WTC11 (cell line): ENCODE measurements around the gene PARL. TPM values are rescaled to one million over a fixed set of nuclear protein-coding genes. Genes with fewer than 3 reads are reported as not detected.

Source experiments
- ATAC-seq: fragments of 200-7000 bp; cut with Tn5 transposase; 2 replicates; pipeline ENCODE4 v1.10.0; 2021; ENCODE audit warnings: mild to moderate bottlenecking, moderate library complexity
- CTCF ChIA-PET: fragments of 300-600 bp; sonication (Branson Sonifier 250); formaldehyde crosslinking; loops from one replicate; lab custom pipeline; 2021; ENCODE audit warnings: antibody characterized with exemption; lab: Charles Lee
- POLR2A ChIA-PET: fragments of 350-600 bp; sonication (Branson Sonifier 250); formaldehyde crosslinking; loops from one replicate; lab custom pipeline; 2021; ENCODE audit warnings: antibody characterized with exemption; lab: Charles Lee
- DNase-seq: peaks from one replicate; pipeline ENCODE4 v3.0.0; 2021; ENCODE audit warnings: low spot score
- H3K27ac Mint-ChIP-seq: 2 replicates; pipeline ENCODE4 v1.8.0; 2021; ENCODE audit warnings: mixed read lengths
- H3K27me3 Mint-ChIP-seq: 2 replicates; pipeline ENCODE4 v1.8.0; 2021; ENCODE audit warnings: low read depth, mild to moderate bottlenecking, moderate library complexity, mixed read lengths
- H3K36me3 Mint-ChIP-seq: 2 replicates; pipeline ENCODE4 v1.8.0; 2021; ENCODE audit warnings: mixed read lengths
- H3K4me1 Mint-ChIP-seq: 2 replicates; pipeline ENCODE4 v1.8.0; 2022; ENCODE audit warnings: mixed read lengths
- H3K4me3 Mint-ChIP-seq: 2 replicates; pipeline ENCODE4 v1.8.0; 2021; ENCODE audit warnings: mild to moderate bottlenecking, moderate library complexity, mixed read lengths
- H3K9me3 Mint-ChIP-seq: 2 replicates; pipeline ENCODE4 v1.8.0; 2021; ENCODE audit warnings: mixed read lengths
- ATF6 ChIP-seq: sonication (generic); formaldehyde crosslinking; IDR thresholded peaks from 2 replicates; pipeline ENCODE4 v1.8.1; 2023; ENCODE audit warnings: mild to moderate bottlenecking, missing genetic modification reagents
- CREB1 ChIP-seq: sonication (generic); formaldehyde crosslinking; IDR thresholded peaks from 2 replicates; pipeline ENCODE4 v1.8.0; 2023; ENCODE audit warnings: mild to moderate bottlenecking, missing genetic modification reagents
- E2F1 ChIP-seq: sonication (generic); formaldehyde crosslinking; IDR thresholded peaks from 2 replicates; pipeline ENCODE4 v1.8.0; 2022; ENCODE audit warnings: mild to moderate bottlenecking, missing genetic modification reagents
- FOXK1 ChIP-seq: sonication (generic); formaldehyde crosslinking; IDR thresholded peaks from 2 replicates; pipeline ENCODE4 v1.8.0; 2022; ENCODE audit warnings: mild to moderate bottlenecking, moderate library complexity, missing genetic modification reagents
- IRF2 ChIP-seq: sonication (generic); formaldehyde crosslinking; IDR thresholded peaks from 2 replicates; pipeline ENCODE4 v1.8.0; 2022; ENCODE audit warnings: low read depth, missing genetic modification reagents, borderline replicate concordance
- MAX ChIP-seq: sonication (generic); formaldehyde crosslinking; IDR thresholded peaks from 2 replicates; pipeline ENCODE4 v1.8.0; 2022; ENCODE audit warnings: mild to moderate bottlenecking, missing genetic modification reagents
- PRDM15 ChIP-seq: sonication (generic); formaldehyde crosslinking; IDR thresholded peaks from 2 replicates; pipeline ENCODE4 v1.8.0; 2022; ENCODE audit warnings: missing genetic modification reagents
- PRRX2 ChIP-seq: fragments of 250-450 bp; sonication (Bioruptor Pico); IDR thresholded peaks from 2 replicates; pipeline ENCODE4 v1.8.0; 2021; ENCODE audit warnings: mild to moderate bottlenecking
- RORB ChIP-seq: fragments of 250-450 bp; sonication (Bioruptor Pico); IDR thresholded peaks from 2 replicates; pipeline ENCODE4 v1.9.0; 2021; ENCODE audit warnings: mild to moderate bottlenecking
- SMAD4 ChIP-seq: sonication (generic); formaldehyde crosslinking; IDR thresholded peaks from 2 replicates; pipeline ENCODE4 v1.8.0; 2022; ENCODE audit warnings: mild to moderate bottlenecking, missing genetic modification reagents
- TEAD1 ChIP-seq: sonication (generic); formaldehyde crosslinking; IDR thresholded peaks from 2 replicates; pipeline ENCODE4 v1.8.0; 2022; ENCODE audit warnings: mild to moderate bottlenecking, missing genetic modification reagents
- ZNF219 ChIP-seq: sonication (generic); formaldehyde crosslinking; IDR thresholded peaks from 2 replicates; pipeline ENCODE4 v1.8.0; 2023; ENCODE audit warnings: missing genetic modification reagents, mild to moderate bottlenecking, borderline replicate concordance
- ZNF532 ChIP-seq: fragments of 250-450 bp; sonication (Bioruptor Pico); IDR thresholded peaks from 2 replicates; pipeline ENCODE4 v1.9.0; 2021; ENCODE audit warnings: mild to moderate bottlenecking, borderline replicate concordance
- total RNA-seq: library from RNA; stranded (reverse); gene quantifications from 3 replicates; pipeline ENCODE4 v1.2.3, GENCODE V29; 2021
- TF ChIP-seq, protein P1 (sequence below): sonication (generic); formaldehyde crosslinking; IDR thresholded peaks from 2 replicates; pipeline ENCODE4 v1.8.1; 2022; ENCODE audit warnings: low read depth, missing genetic modification reagents, borderline replicate concordance
- TF ChIP-seq, protein P2 (sequence below): sonication (generic); formaldehyde crosslinking; IDR thresholded peaks from 2 replicates; pipeline ENCODE4 v1.8.1; 2023; ENCODE audit warnings: mild to moderate bottlenecking, missing genetic modification reagents, borderline replicate concordance

The PARL gene
- total RNA-seq, 1 experiment from 2014 or later = 93.5 TPM

- TF ChIP-seq, protein P1, sequence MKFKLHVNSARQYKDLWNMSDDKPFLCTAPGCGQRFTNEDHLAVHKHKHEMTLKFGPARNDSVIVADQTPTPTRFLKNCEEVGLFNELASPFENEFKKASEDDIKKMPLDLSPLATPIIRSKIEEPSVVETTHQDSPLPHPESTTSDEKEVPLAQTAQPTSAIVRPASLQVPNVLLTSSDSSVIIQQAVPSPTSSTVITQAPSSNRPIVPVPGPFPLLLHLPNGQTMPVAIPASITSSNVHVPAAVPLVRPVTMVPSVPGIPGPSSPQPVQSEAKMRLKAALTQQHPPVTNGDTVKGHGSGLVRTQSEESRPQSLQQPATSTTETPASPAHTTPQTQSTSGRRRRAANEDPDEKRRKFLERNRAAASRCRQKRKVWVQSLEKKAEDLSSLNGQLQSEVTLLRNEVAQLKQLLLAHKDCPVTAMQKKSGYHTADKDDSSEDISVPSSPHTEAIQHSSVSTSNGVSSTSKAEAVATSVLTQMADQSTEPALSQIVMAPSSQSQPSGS (CRISPR knock-in tag) = no peak
- TF ChIP-seq, protein P2, sequence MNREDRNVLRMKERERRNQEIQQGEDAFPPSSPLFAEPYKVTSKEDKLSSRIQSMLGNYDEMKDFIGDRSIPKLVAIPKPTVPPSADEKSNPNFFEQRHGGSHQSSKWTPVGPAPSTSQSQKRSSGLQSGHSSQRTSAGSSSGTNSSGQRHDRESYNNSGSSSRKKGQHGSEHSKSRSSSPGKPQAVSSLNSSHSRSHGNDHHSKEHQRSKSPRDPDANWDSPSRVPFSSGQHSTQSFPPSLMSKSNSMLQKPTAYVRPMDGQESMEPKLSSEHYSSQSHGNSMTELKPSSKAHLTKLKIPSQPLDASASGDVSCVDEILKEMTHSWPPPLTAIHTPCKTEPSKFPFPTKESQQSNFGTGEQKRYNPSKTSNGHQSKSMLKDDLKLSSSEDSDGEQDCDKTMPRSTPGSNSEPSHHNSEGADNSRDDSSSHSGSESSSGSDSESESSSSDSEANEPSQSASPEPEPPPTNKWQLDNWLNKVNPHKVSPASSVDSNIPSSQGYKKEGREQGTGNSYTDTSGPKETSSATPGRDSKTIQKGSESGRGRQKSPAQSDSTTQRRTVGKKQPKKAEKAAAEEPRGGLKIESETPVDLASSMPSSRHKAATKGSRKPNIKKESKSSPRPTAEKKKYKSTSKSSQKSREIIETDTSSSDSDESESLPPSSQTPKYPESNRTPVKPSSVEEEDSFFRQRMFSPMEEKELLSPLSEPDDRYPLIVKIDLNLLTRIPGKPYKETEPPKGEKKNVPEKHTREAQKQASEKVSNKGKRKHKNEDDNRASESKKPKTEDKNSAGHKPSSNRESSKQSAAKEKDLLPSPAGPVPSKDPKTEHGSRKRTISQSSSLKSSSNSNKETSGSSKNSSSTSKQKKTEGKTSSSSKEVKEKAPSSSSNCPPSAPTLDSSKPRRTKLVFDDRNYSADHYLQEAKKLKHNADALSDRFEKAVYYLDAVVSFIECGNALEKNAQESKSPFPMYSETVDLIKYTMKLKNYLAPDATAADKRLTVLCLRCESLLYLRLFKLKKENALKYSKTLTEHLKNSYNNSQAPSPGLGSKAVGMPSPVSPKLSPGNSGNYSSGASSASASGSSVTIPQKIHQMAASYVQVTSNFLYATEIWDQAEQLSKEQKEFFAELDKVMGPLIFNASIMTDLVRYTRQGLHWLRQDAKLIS (CRISPR knock-in tag) = no peak
- TF ChIP-seq ZNF532 (CRISPR knock-in tag) (no peak), RORB (CRISPR knock-in tag) (no peak), IRF2 (CRISPR knock-in tag) (no peak), ATF6 (no peak), FOXK1 (CRISPR knock-in tag) (no peak), MAX (no peak), TEAD1 (CRISPR knock-in tag) (no peak), PRRX2 (CRISPR knock-in tag) (no peak)
These were observed 83.1 kb downstream of the PARL start (continued) for GRCh38 chr3:183801601-183802000.

GRCh38 chr3:183800243-183800863 lies 84.3 kb downstream of the PARL start:
- no peaks in the 10 kb centered on the region for H3K9me3 Mint-ChIP-seq
- no peak overlapping the region for H3K27ac Mint-ChIP-seq
- no peak overlapping the region for H3K4me3 Mint-ChIP-seq
- H3K27me3 Mint-ChIP-seq = no peaks in the 10 kb centered on the region
- DNase-seq = no peak
- H3K4me1 Mint-ChIP-seq = no peaks in the 10 kb centered on the region
- ChIA-PET POLR2A (no interaction called here), CTCF (no interaction called here)
- TF ChIP-seq ZNF219 (CRISPR knock-in tag) (no peak), E2F1 (CRISPR knock-in tag) (no peak), SMAD4 (CRISPR knock-in tag) (no peak), PRDM15 (CRISPR knock-in tag) (no peak), CREB1 (CRISPR knock-in tag) (no peak)
- ATAC-seq = no peak
- H3K36me3 Mint-ChIP-seq = peaks cover 75% of the 10 kb centered on the region
